GM12878 (cell line): ENCODE data around the gene C17orf114.
A peak's percentile ranks its signal among the peaks of the same experiment; 100 is the strongest.

Experiments
- ATAC-seq: fragments of 200-7000 bp; cut with Tn5 transposase; 3 replicates; pipeline ENCODE4 v1.9.1; 2020; ENCODE audit warnings: mild to moderate bottlenecking, moderate library complexity
- BruUV-seq: library from RNA; stranded (reverse); fragments of 400-500 nt; replicated peaks from 2 replicates; lab custom pipeline; 2021; lab: Mats Ljungman, UMichigan
- CTCF ChIA-PET: fragments of 300-600 bp; sonication (Branson Sonifier 250); formaldehyde crosslinking; extraction: SDS; loops from one replicate; lab custom pipeline; 2021; ENCODE audit warnings: inconsistent platforms; lab: Yijun Ruan, JAX
- POLR2A ChIA-PET: fragments of 350-600 bp; formaldehyde crosslinking; extraction: SDS; loops from one replicate; lab custom pipeline; 2021; ENCODE audit warnings: inconsistent platforms; lab: Charles Lee
- RAD21 ChIA-PET: fragments of 300-600 bp; sonication (Branson Sonifier 250); formaldehyde crosslinking; loops from one replicate; lab custom pipeline; 2023; ENCODE audit warnings: antibody characterized with exemption; ENCODE audit not compliant: unreplicated experiment; lab: Charles Lee
- SMC1A ChIA-PET: fragments of 300-600 bp; sonication (Branson Sonifier 250); formaldehyde crosslinking; loops from one replicate; lab custom pipeline; 2023; ENCODE audit not compliant: unreplicated experiment, uncharacterized antibody; lab: Charles Lee
- DNase-seq: peaks from one replicate; pipeline ENCODE4 v3.0.0-alpha.2; 2011; ENCODE audit warnings: low read depth, low spot score
- FAIRE-seq: peaks from 3 replicates; lab custom pipeline; 2011; peaks lifted over from hg19 to GRCh38; lab: Jason Lieb, UNC
- H2AFZ ChIP-seq: 2 replicates; pipeline ENCODE4 v1.6.0; 2011; ENCODE audit warnings: low read depth, low read length, control low read depth; ENCODE audit not compliant: control insufficient read depth
- H3K27ac ChIP-seq: 2 replicates; pipeline ENCODE4 v1.5.1; 2011; ENCODE audit warnings: control low read depth; ENCODE audit not compliant: control insufficient read depth, insufficient read depth
- H3K27me3 ChIP-seq, 2 experiments: replicated peaks in 1 of 2; 2 replicates each; pipeline versions ENCODE4 v1.6.0 to v1.6.1; 2011; ENCODE audit warnings: low read length in 1 of 2; ENCODE audit not compliant: control insufficient read depth in 2 of 2, insufficient read depth in 2 of 2
- H3K36me3 ChIP-seq, 2 experiments: 2 replicates each; pipeline ENCODE4 v1.5.1; 2011; ENCODE audit warnings: low read length in 1 of 2; ENCODE audit not compliant: control insufficient read depth in 2 of 2, insufficient read depth in 2 of 2
- H3K4me1 ChIP-seq: 2 replicates; pipeline ENCODE4 v1.6.1; 2011; ENCODE audit warnings: mild to moderate bottlenecking, low read length, moderate library complexity, mixed read lengths; ENCODE audit not compliant: control insufficient read depth, insufficient read depth
- H3K4me2 ChIP-seq: 2 replicates; pipeline ENCODE4 v1.6.0; 2011; ENCODE audit warnings: control low read depth; ENCODE audit not compliant: control insufficient read depth, insufficient read depth
- H3K4me3 ChIP-seq: fragments of 200-600 bp; sonication (generic); 2 replicates; pipeline ENCODE4 v1.5.1; 2016
- H3K79me2 ChIP-seq: 2 replicates; pipeline ENCODE4 v1.6.0; 2011; ENCODE audit warnings: low read length; ENCODE audit not compliant: control insufficient read depth, insufficient read depth
- H3K9ac ChIP-seq: 2 replicates; pipeline ENCODE4 v1.8.0; 2011; ENCODE audit warnings: low read length, control low read depth, mixed read lengths; ENCODE audit not compliant: control insufficient read depth, insufficient read depth
- H3K9me3 ChIP-seq: replicated peaks from 3 replicates; pipeline ENCODE4 v1.5.1; 2011; ENCODE audit warnings: mild to moderate bottlenecking, low read length; ENCODE audit not compliant: control insufficient read depth, insufficient read depth
- H4K20me1 ChIP-seq: 2 replicates; pipeline ENCODE4 v1.6.0; 2011; ENCODE audit not compliant: control insufficient read depth, insufficient read depth
- BACH1 ChIP-seq: fragments of 450-650 bp; IDR thresholded peaks from 2 replicates; pipeline ENCODE4 v1.6.1; 2017; ENCODE audit warnings: mild to moderate bottlenecking, borderline replicate concordance
- ZNF207 ChIP-seq: fragments of 450-650 bp; IDR thresholded peaks from 2 replicates; pipeline ENCODE4 v1.6.1; 2014; ENCODE audit warnings: antibody characterized with exemption, mild to moderate bottlenecking, borderline replicate concordance
- WGBS: methylation state at CpG from one replicate; pipeline ENCODE4 v1.1.6; 2016; ENCODE audit warnings: low lambda C conversion rate; ENCODE audit not compliant: insufficient replicate concordance, insufficient coverage; ENCODE audit errors: missing lambda C conversion rate; 5-methylcytosine and 5-hydroxymethylcytosine counted together
- in situ Hi-C: fragments of 300-500 bp; cut with MboI; formaldehyde crosslinking; loops from 9 replicates; pipeline ENCODE4 v1.14.3; 2018; ENCODE audit warnings: mixed read lengths
- intact Hi-C: fragments of 100-400 bp; cut with micrococcal nuclease; formaldehyde crosslinking; loops from one replicate; pipeline ENCODE4 v1.14.2; 2022; ENCODE audit not compliant: unreplicated experiment
- TF ChIP-seq, protein P1 (sequence below): fragments of 450-650 bp; IDR thresholded peaks from 2 replicates; pipeline ENCODE4 v1.6.1; 2017; ENCODE audit warnings: low read depth, mild to moderate bottlenecking, moderate library complexity

C17orf114 gene

DNA sequence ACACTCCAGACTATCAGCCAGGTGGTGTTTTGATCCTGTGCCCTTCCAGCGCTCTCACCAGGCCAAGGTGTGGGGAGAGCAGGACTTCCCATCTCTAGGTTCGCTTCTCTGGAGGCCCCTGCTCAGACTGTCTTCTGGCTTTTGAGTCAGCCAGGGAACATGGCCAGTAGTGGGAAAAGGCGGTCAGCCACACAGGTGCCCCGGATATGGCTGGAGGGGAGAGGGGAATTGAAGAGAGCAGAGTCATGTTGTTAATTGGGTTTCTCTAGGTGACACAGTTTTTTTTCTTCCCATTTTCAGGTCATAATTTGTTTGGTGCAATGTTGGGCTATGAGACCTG lies 32.5 kb upstream of the C17orf114 start:
- FAIRE-seq (no peak), ATAC-seq (no peak), DNase-seq (no peak)
- Histone ChIP-seq H3K9me3 (no peaks in the 10 kb centered on the region), H3K4me1 (peaks cover 23% of the 10 kb centered on the region), H3K27ac (no peak overlapping the region), H3K79me2 (peaks cover 33% of the 10 kb centered on the region), H3K36me3 (no peaks in the 10 kb centered on the region; a peak in 2 of 4 replicates), H4K20me1 (peaks cover 9% of the 10 kb centered on the region; the same call in 1 of the 2 replicates), H3K4me2 (peak overlapping the region; percentile 73), H2AFZ (no peak overlapping the region), H3K27me3 (no peaks in the 10 kb centered on the region), H3K4me3 (peak overlapping the region; percentile 82), H3K9ac (peak overlapping the region; percentile 65; the same call in 1 of the 2 replicates)
- WGBS = 38% methylated on average over 4 of the region's 4 CpGs
- TF ChIP-seq, protein P1, sequence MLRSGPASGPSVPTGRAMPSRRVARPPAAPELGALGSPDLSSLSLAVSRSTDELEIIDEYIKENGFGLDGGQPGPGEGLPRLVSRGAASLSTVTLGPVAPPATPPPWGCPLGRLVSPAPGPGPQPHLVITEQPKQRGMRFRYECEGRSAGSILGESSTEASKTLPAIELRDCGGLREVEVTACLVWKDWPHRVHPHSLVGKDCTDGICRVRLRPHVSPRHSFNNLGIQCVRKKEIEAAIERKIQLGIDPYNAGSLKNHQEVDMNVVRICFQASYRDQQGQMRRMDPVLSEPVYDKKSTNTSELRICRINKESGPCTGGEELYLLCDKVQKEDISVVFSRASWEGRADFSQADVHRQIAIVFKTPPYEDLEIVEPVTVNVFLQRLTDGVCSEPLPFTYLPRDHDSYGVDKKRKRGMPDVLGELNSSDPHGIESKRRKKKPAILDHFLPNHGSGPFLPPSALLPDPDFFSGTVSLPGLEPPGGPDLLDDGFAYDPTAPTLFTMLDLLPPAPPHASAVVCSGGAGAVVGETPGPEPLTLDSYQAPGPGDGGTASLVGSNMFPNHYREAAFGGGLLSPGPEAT = no peak
- no peak for TF ChIP-seq BACH1
- no peak for TF ChIP-seq ZNF207
- ChIA-PET SMC1A (no interaction called here), POLR2A (interaction anchor here (0.6 to 1.3 kb wide), 3 partner anchors 23 to 39 kb away, joined by 3 to 5 read pairs (median 4); partner anchors contain the start of gene PSMB6), RAD21 (interaction anchor here (1.8 to 2.0 kb wide), 2 partner anchors 44 to 124 kb away, joined by 5 to 7 read pairs; partner anchors contain the start of gene ARRB2), CTCF (interaction anchor here (0.6 kb wide), 1 partner anchor 146 kb away, joined by 3 read pairs; no protein-coding TSS in a partner anchor)
- in situ Hi-C loops = no loop called here
- BruUV-seq = no TSS peak
- intact Hi-C loops = no loop called here
